ENCODE results near the gene FEZF1.
"Not testable (repeated sequence)": the region's sequence is repeated elsewhere in the genome, so short reads cannot be mapped to it uniquely, and the experiment has no call there.

FEZF1 gene

GRCh38 chr7:122289426-122289825, 15.1 kb downstream of the FEZF1 start:
- Histone ChIP-seq H3K4me1 (ENCODE audit: low read depth, poor library complexity, severe bottlenecking) (no peaks in the 10 kb centered on the region), H3K9ac (no peak overlapping the region), H2AFZ (ENCODE audit: low read depth) (no peak overlapping the region), H3K4me3 (IDR thresholded peaks at IDR 0.05; ENCODE audit: insufficient read depth, low read depth, low read length) (no peak overlapping the region), H3K4me2 (no peak overlapping the region), H3K36me3 (ENCODE audit: insufficient read depth) (no peaks in the 10 kb centered on the region), H3K27ac (no peak overlapping the region), H4K20me1 (ENCODE audit: insufficient read depth) (no peaks in the 10 kb centered on the region), H3K27me3 (ENCODE audit: insufficient read depth, low read depth) (no peaks in the 10 kb centered on the region), H3K79me2 (ENCODE audit: insufficient read depth, low read depth) (no peaks in the 10 kb centered on the region)
- TF ChIP-seq CTCF (conservative IDR thresholded peaks at IDR 0.05; ENCODE audit: low read depth, low read length): no peak

- not testable (repeated sequence) for H3K36me3 ChIP-seq (ENCODE audit: insufficient read depth); H3K9ac ChIP-seq; H3K4me1 ChIP-seq (ENCODE audit: low read depth, poor library complexity, severe bottlenecking); H3K27me3 ChIP-seq (ENCODE audit: insufficient read depth, low read depth); H3K4me3 ChIP-seq (IDR thresholded peaks at IDR 0.05; ENCODE audit: insufficient read depth, low read depth, low read length); H4K20me1 ChIP-seq (ENCODE audit: insufficient read depth); H3K4me2 ChIP-seq; H2AFZ ChIP-seq (ENCODE audit: low read depth); H3K27ac ChIP-seq; H3K79me2 ChIP-seq (ENCODE audit: insufficient read depth, low read depth)
Observed at GRCh38 chr7:122284608-122285007, 19.9 kb downstream of the FEZF1 start.

GRCh38 chr7:122273117-122273516, 31.4 kb downstream of the FEZF1 start:
- Histone ChIP-seq H3K27ac (peak overlapping the region; percentile 40; the same call in 1 of the 2 replicates), H3K4me1 (ENCODE audit: low read depth, poor library complexity, severe bottlenecking) (peaks cover 60% of the 10 kb centered on the region), H3K9ac (peak overlapping the region; percentile 1; the same call in 1 of the 2 replicates), H3K79me2 (ENCODE audit: insufficient read depth, low read depth) (no peaks in the 10 kb centered on the region), H2AFZ (ENCODE audit: low read depth) (peak overlapping the region; percentile 38; the same call in 1 of the 2 replicates), H3K4me2 (peak overlapping the region; percentile 77), H3K27me3 (ENCODE audit: insufficient read depth, low read depth) (no peaks in the 10 kb centered on the region), H4K20me1 (ENCODE audit: insufficient read depth) (no peaks in the 10 kb centered on the region), H3K36me3 (ENCODE audit: insufficient read depth) (no peaks in the 10 kb centered on the region), H3K4me3 (IDR thresholded peaks at IDR 0.05; ENCODE audit: insufficient read depth, low read depth, low read length) (no peak overlapping the region)
- no peak for TF ChIP-seq CTCF (conservative IDR thresholded peaks at IDR 0.05; ENCODE audit: low read depth, low read length)

GRCh38 chr7:122269241-122269640, 35.3 kb downstream of the FEZF1 start:
- Histone ChIP-seq H3K9ac (no peak overlapping the region), H3K4me1 (ENCODE audit: low read depth, poor library complexity, severe bottlenecking) (peaks cover 42% of the 10 kb centered on the region), H4K20me1 (ENCODE audit: insufficient read depth) (no peaks in the 10 kb centered on the region), H3K27ac (no peak overlapping the region), H3K4me2 (no peak overlapping the region), H3K79me2 (ENCODE audit: insufficient read depth, low read depth) (no peaks in the 10 kb centered on the region), H3K4me3 (IDR thresholded peaks at IDR 0.05; ENCODE audit: insufficient read depth, low read depth, low read length) (no peak overlapping the region), H3K36me3 (ENCODE audit: insufficient read depth) (no peaks in the 10 kb centered on the region), H2AFZ (ENCODE audit: low read depth) (no peak overlapping the region), H3K27me3 (ENCODE audit: insufficient read depth, low read depth) (no peaks in the 10 kb centered on the region)
- no peak for TF ChIP-seq CTCF (conservative IDR thresholded peaks at IDR 0.05; ENCODE audit: low read depth, low read length)

- Histone ChIP-seq H4K20me1 (ENCODE audit: insufficient read depth) (no peaks in the 10 kb centered on the region), H3K36me3 (ENCODE audit: insufficient read depth) (no peaks in the 10 kb centered on the region), H2AFZ (ENCODE audit: low read depth) (no peak overlapping the region), H3K79me2 (ENCODE audit: insufficient read depth, low read depth) (no peaks in the 10 kb centered on the region), H3K4me1 (ENCODE audit: low read depth, poor library complexity, severe bottlenecking) (peaks cover 31% of the 10 kb centered on the region), H3K9ac (no peak overlapping the region), H3K4me2 (no peak overlapping the region), H3K4me3 (IDR thresholded peaks at IDR 0.05; ENCODE audit: insufficient read depth, low read depth, low read length) (no peak overlapping the region), H3K27me3 (ENCODE audit: insufficient read depth, low read depth) (no peaks in the 10 kb centered on the region), H3K27ac (no peak overlapping the region)
- no peak for TF ChIP-seq CTCF (conservative IDR thresholded peaks at IDR 0.05; ENCODE audit: low read depth, low read length)
Observed at GRCh38 chr7:122268101-122268500, 36.4 kb downstream of the FEZF1 start.
